HG02571 (cell line): ENCODE data around the gene IFNA7.
A peak's percentile ranks its signal among the peaks of the same experiment; 100 is the strongest.
"Not testable (repeated sequence)": the region's sequence is repeated elsewhere in the genome, so short reads cannot be mapped to it uniquely, and the experiment has no call there.

Experiments used
- ATAC-seq: cut with Tn5 transposase; IDR thresholded peaks from one replicate; pipeline ENCODE4 v1.9.1; 2021; ENCODE audit warnings: mild to moderate bottlenecking, moderate library complexity; ENCODE audit not compliant: unreplicated experiment

The IFNA7 gene

GRCh38 chr9:21182810-21183736, 18.9 kb downstream of the IFNA7 start:
- ATAC-seq = peak; percentile 93

DNA sequence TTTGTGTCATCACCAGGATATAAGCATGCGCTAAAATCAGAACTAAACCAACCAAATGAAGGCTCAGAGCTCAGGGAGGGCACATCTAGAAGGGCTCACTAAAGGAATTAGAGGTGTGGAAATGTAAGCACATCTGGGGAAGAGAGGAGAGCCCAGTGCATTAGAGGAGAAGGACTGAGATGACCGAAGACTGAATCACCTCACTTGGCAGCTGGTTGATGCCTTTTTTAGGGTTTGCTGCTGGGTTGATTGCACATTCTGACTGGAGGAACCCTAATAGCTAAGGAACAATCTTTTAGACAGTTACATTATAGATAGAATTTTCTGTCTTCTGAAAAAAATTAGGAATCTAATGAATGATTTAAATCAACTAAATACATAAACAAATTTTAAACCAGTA, 27.3 kb downstream of the IFNA7 start:
- ATAC-seq = no peak

- ATAC-seq = no peak
Measured at GRCh38 chr9:21172156-21172555, 29.8 kb downstream of the IFNA7 start.

- ATAC-seq = no peak
Measured at GRCh38 chr9:21171351-21171750, 30.7 kb downstream of the IFNA7 start.

- not testable (repeated sequence) for ATAC-seq
Measured at GRCh38 chr9:21166560-21166959, 35.4 kb downstream of the IFNA7 start, which contains the start of gene IFNA21. Gene IFNA21, minus strand, starts transcription at chr9:21166660. Its CDS starts 48 bp downstream, at chr9:21166612.

- ATAC-seq = no peak
Measured at GRCh38 chr9:21165516-21165915, 36.5 kb downstream of the IFNA7 start.

GRCh38 chr9:21160178-21160577, 41.8 kb downstream of the IFNA7 start:
- ATAC-seq = peak; percentile 71

- ATAC-seq = no peak
Measured at GRCh38 chr9:21155501-21155900, 46.5 kb downstream of the IFNA7 start.

GRCh38 chr9:21154018-21154608, 47.9 kb downstream of the IFNA7 start:
- peak; percentile 88 for ATAC-seq

GRCh38 chr9:21153336-21154017, 48.5 kb downstream of the IFNA7 start:
- ATAC-seq = peak; percentile 26
